CD8-positive, alpha-beta memory T cell (primary cell): ENCODE results near the gene FBN1. TPM values are rescaled to one million over a fixed set of nuclear protein-coding genes. Genes with fewer than 3 reads are reported as not detected.

Experiments used
- CTCF ChIA-PET: fragments of 350-600 bp; sonication (Branson Sonifier 250); formaldehyde crosslinking; loops from one replicate; lab custom pipeline; 2021; ENCODE audit warnings: antibody characterized with exemption; lab: Charles Lee
- POLR2A ChIA-PET: fragments of 350-600 bp; sonication (Branson Sonifier 250); formaldehyde crosslinking; loops from one replicate; lab custom pipeline; 2021; ENCODE audit warnings: antibody characterized with exemption; lab: Charles Lee
- DNase-seq, 5 donors: peaks; one replicate each; pipeline versions ENCODE4 v3.0.0 to v3.0.0-alpha.2; 2020 to 2022; ENCODE audit warnings: mixed read lengths in 1 of 5
- H3K27ac ChIP-seq: one replicate; pipeline ENCODE4 v1.7.0; 2013; ENCODE audit warnings: low read depth, mild to moderate bottlenecking, low read length, moderate library complexity
- H3K27me3 ChIP-seq: 2 replicates; pipeline ENCODE4 v1.7.0; 2013; ENCODE audit warnings: low read length, mild to moderate bottlenecking; ENCODE audit not compliant: insufficient read depth, poor library complexity, severe bottlenecking
- H3K36me3 ChIP-seq: 2 replicates; pipeline ENCODE4 v1.7.0; 2013; ENCODE audit warnings: mild to moderate bottlenecking, low read length, moderate library complexity; ENCODE audit not compliant: insufficient read depth
- H3K4me1 ChIP-seq: 2 replicates; pipeline ENCODE4 v1.7.0; 2013; ENCODE audit warnings: mild to moderate bottlenecking, low read length, moderate library complexity; ENCODE audit not compliant: insufficient read depth
- H3K4me3 ChIP-seq: 2 replicates; pipeline ENCODE4 v1.7.0; 2013; ENCODE audit warnings: mild to moderate bottlenecking, low read length
- H3K9me3 ChIP-seq: 2 replicates; pipeline ENCODE4 v1.7.0; 2013; ENCODE audit warnings: mild to moderate bottlenecking, low read length
- H3K27ac Mint-ChIP-seq, 8 donors: one replicate each; pipeline ENCODE4 v1.8.0; 2020 to 2021; ENCODE audit warnings: mixed read lengths in 8 of 8, mild to moderate bottlenecking in 6 of 8, inconsistent platforms in 3 of 8, moderate library complexity in 3 of 8
- H3K27me3 Mint-ChIP-seq, 2 donors: one replicate each; pipeline ENCODE4 v1.8.0; 2020 to 2021; ENCODE audit warnings: mixed read lengths in 2 of 2, mild to moderate bottlenecking in 1 of 2, moderate library complexity in 1 of 2
- H3K36me3 Mint-ChIP-seq, 3 donors: one replicate each; pipeline ENCODE4 v1.8.0; 2020 to 2021; ENCODE audit warnings: mixed read lengths in 3 of 3, inconsistent platforms in 1 of 3, mild to moderate bottlenecking in 1 of 3
- H3K4me1 Mint-ChIP-seq, 3 donors: one replicate each; pipeline ENCODE4 v1.8.0; 2020 to 2021; ENCODE audit warnings: mixed read lengths in 3 of 3, inconsistent platforms in 1 of 3, mild to moderate bottlenecking in 1 of 3
- H3K4me3 Mint-ChIP-seq, 7 donors: one replicate each; pipeline ENCODE4 v1.8.0; 2020 to 2021; ENCODE audit warnings: mixed read lengths in 7 of 7, mild to moderate bottlenecking in 6 of 7, moderate library complexity in 4 of 7, inconsistent platforms in 2 of 7
- H3K9me3 Mint-ChIP-seq, 5 donors: one replicate each; pipeline ENCODE4 v1.8.0; 2020 to 2022; ENCODE audit warnings: mixed read lengths in 5 of 5, mild to moderate bottlenecking in 3 of 5, moderate library complexity in 2 of 5, inconsistent platforms in 1 of 5
- polyA plus RNA-seq: library from polyadenylated mRNA; unstranded; fragments of 300-500 nt; fragmentation: Illumina TruSeq; gene quantifications from one replicate; pipeline ENCODE4 v1.2.3, GENCODE V29; 2021
- total RNA-seq, 2 experiments: library from RNA; stranded (reverse); gene quantifications; one replicate each; pipeline ENCODE4 v1.2.3, GENCODE V29; 2021

FBN1 gene
- total and polyA plus RNA-seq, 3 experiments from 2014 or later, result 0.13 to 0.46 (median 0.21) TPM

GRCh38 chr15:48481802-48482201 lies 163.7 kb downstream of the FBN1 start:
- Histone ChIP-seq H3K4me1 (no peaks in the 10 kb centered on the region), H3K36me3 (no peaks in the 10 kb centered on the region), H3K4me3 (no peak overlapping the region), H3K9me3 (no peaks in the 10 kb centered on the region), H3K27me3 (no peaks in the 10 kb centered on the region), H3K27ac (no peak overlapping the region)
- H3K27me3 Mint-ChIP-seq, result peaks cover 1 to 8% of the 10 kb centered on the region in 2 donors
- H3K4me1 Mint-ChIP-seq, result no peaks in the 10 kb centered on the region
- H3K9me3 Mint-ChIP-seq, result no peaks in the 10 kb centered on the region
- H3K27ac Mint-ChIP-seq, result no peak overlapping the region
- CTCF ChIA-PET, result no interaction called here
- no peaks in the 10 kb centered on the region for H3K36me3 Mint-ChIP-seq
- DNase-seq, result no peak
- no peak overlapping the region for H3K4me3 Mint-ChIP-seq
- POLR2A ChIA-PET, result no interaction called here

DNA sequence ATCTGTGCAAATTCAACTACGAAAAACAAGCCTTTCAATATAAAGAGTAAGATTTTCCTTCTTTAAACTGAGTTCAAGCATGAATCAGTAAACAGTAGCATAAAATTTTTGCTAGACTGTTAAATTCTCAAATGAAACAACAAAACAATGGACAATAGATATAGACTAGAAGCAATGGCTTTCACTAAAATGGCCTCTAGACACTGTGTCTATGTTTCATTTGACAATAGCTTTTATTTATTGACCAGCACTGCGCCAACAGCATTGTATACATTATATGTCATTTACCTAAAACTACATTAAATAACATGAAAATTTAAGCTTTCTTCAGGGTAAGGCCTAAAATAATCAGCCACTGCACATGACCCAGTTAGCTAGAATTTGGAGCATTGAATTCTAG lies 165.8 kb downstream of the FBN1 start:
- Histone ChIP-seq H3K27me3 (no peaks in the 10 kb centered on the region), H3K4me1 (no peaks in the 10 kb centered on the region), H3K36me3 (no peaks in the 10 kb centered on the region), H3K9me3 (no peaks in the 10 kb centered on the region), H3K4me3 (no peak overlapping the region), H3K27ac (no peak overlapping the region)
- Mint-ChIP-seq H3K9me3 (no peaks in the 10 kb centered on the region), H3K27me3 (peaks cover 1 to 8% of the 10 kb centered on the region in 2 donors), H3K4me3 (no peak overlapping the region), H3K27ac (no peak overlapping the region), H3K36me3 (no peaks in the 10 kb centered on the region), H3K4me1 (no peaks in the 10 kb centered on the region)
- no peak for DNase-seq
- ChIA-PET CTCF (interaction anchor here (1.4 kb wide), 1 partner anchor 21 kb away, joined by 4 read pairs; no protein-coding TSS in a partner anchor), POLR2A (no interaction called here)

- Histone ChIP-seq H3K27me3 (no peaks in the 10 kb centered on the region), H3K9me3 (no peaks in the 10 kb centered on the region), H3K27ac (no peak overlapping the region), H3K36me3 (no peaks in the 10 kb centered on the region), H3K4me3 (no peak overlapping the region), H3K4me1 (no peaks in the 10 kb centered on the region)
- DNase-seq, result no peak
- Mint-ChIP-seq H3K27ac (no peak overlapping the region), H3K9me3 (no peaks in the 10 kb centered on the region), H3K4me3 (no peak overlapping the region), H3K36me3 (no peaks in the 10 kb centered on the region), H3K4me1 (no peaks in the 10 kb centered on the region), H3K27me3 (peaks cover 1 to 8% of the 10 kb centered on the region in 2 donors)
- ChIA-PET CTCF (no interaction called here), POLR2A (no interaction called here)
Measured at GRCh38 chr15:48478581-48478980, 166.9 kb downstream of the FBN1 start.

DNA sequence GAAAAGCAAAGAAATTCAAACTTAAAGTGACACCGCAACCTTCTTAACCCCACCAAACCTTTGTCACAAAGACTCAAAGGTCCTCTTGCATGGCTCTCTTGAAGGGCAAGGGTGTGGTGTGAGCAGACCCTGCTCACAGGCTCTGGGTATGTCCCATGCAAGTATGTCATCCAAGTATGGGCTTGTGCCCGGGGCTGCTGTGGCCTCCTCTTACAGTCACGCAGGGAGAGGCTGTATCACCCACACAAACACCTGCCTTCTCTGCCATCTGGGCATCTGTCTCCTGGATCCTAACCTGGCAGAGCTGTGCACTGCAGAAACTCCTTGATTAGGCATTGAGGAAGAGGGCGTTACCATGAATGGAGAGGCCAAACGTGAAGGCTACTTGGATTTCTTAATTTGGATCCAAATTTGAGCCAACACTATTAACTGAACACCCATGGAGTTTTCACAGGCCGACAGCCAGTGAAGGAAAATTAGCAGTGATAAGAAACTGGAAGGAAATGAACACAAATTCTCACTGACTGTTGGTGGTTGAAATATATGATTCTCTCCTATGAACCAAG lies 167.6 kb downstream of the FBN1 start:
- Mint-ChIP-seq H3K27ac (no peak overlapping the region), H3K36me3 (no peaks in the 10 kb centered on the region), H3K4me1 (no peaks in the 10 kb centered on the region), H3K9me3 (no peaks in the 10 kb centered on the region), H3K27me3 (peaks cover 1 to 8% of the 10 kb centered on the region in 2 donors), H3K4me3 (no peak overlapping the region)
- Histone ChIP-seq H3K4me1 (no peaks in the 10 kb centered on the region), H3K4me3 (no peak overlapping the region), H3K9me3 (no peaks in the 10 kb centered on the region), H3K27me3 (no peaks in the 10 kb centered on the region), H3K36me3 (no peaks in the 10 kb centered on the region), H3K27ac (no peak overlapping the region)
- DNase-seq, result no peak
- CTCF ChIA-PET, result no interaction called here
- POLR2A ChIA-PET, result no interaction called here

- no peak overlapping the region for H3K27ac Mint-ChIP-seq
- H3K4me1 Mint-ChIP-seq, result no peaks in the 10 kb centered on the region
- Histone ChIP-seq H3K27ac (no peak overlapping the region), H3K27me3 (no peaks in the 10 kb centered on the region), H3K4me3 (no peak overlapping the region), H3K36me3 (no peaks in the 10 kb centered on the region), H3K9me3 (no peaks in the 10 kb centered on the region), H3K4me1 (no peaks in the 10 kb centered on the region)
- H3K36me3 Mint-ChIP-seq, result no peaks in the 10 kb centered on the region
- DNase-seq, result no peak
- H3K9me3 Mint-ChIP-seq, result no peaks in the 10 kb centered on the region
- no peak overlapping the region for H3K4me3 Mint-ChIP-seq
- ChIA-PET POLR2A (interaction anchor here (0.6 kb wide), 1 partner anchor 1635 kb away, joined by 4 read pairs; no protein-coding TSS in a partner anchor), CTCF (no interaction called here)
- H3K27me3 Mint-ChIP-seq, result peaks cover 0 to 8% of the 10 kb centered on the region in 2 donors
Measured at GRCh38 chr15:48475600-48476395, 169.7 kb downstream of the FBN1 start.

DNA sequence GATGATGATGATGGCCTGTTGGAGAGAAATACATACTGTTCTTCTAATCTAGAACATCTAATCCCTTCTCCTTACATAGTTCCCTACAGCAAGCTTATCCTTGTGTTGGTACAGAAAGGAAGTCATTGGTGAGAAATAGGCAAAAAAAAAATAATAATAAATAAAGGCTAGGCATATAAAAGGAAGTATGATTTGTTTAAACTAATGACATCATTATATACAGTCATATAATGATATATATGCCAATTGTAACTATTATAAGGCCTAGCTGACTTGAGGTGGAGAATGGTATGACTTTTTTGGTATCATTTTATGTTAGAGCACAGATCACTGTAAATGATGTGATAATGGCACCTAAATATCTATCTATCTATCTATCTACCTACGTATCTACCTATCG lies 171.8 kb downstream of the FBN1 start:
- no peak overlapping the region for H3K4me3 Mint-ChIP-seq
- H3K9me3 Mint-ChIP-seq, result no peaks in the 10 kb centered on the region
- ChIA-PET CTCF (no interaction called here), POLR2A (no interaction called here)
- H3K27ac Mint-ChIP-seq, result no peak overlapping the region
- peaks cover 0 to 8% of the 10 kb centered on the region in 2 donors for H3K27me3 Mint-ChIP-seq
- H3K36me3 Mint-ChIP-seq, result no peaks in the 10 kb centered on the region
- no peak for DNase-seq
- no peak overlapping the region for H3K4me3 ChIP-seq
- H3K4me1 Mint-ChIP-seq, result no peaks in the 10 kb centered on the region
- H3K9me3 ChIP-seq, result no peaks in the 10 kb centered on the region
- H3K4me1 ChIP-seq, result no peaks in the 10 kb centered on the region
- no peak overlapping the region for H3K27ac ChIP-seq
- H3K27me3 ChIP-seq, result no peaks in the 10 kb centered on the region
- no peaks in the 10 kb centered on the region for H3K36me3 ChIP-seq

GRCh38 chr15:48472756-48473155 lies 172.8 kb downstream of the FBN1 start:
- CTCF ChIA-PET, result no interaction called here
- H3K4me3 Mint-ChIP-seq, result no peak overlapping the region
- H3K4me1 ChIP-seq, result no peaks in the 10 kb centered on the region

DNA sequence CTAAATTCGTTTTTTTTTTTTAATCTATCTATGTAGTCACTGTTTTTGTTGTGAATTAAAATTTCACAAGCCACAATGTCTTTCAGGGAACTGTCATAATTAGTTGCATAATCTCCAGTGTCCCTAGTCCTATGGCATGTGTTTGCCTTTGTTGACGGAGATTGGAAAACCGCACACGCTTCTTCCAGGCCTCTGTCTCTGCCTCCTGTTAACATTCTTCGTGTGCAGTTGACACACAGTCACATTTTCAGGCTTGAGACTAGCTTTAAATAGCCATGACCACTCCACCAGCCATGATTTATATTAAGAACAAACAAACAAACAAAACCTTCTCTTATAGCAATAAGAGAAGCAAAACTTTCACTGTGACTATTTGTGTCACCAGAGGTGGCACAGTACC lies 174.4 kb downstream of the FBN1 start:
- CTCF ChIA-PET, result no interaction called here

More at GRCh38 chr15:48472756-48473155, 172.8 kb downstream of the FBN1 start:
- POLR2A ChIA-PET, result no interaction called here
- no peak for DNase-seq
- Histone ChIP-seq H3K27ac (no peak overlapping the region), H3K36me3 (no peaks in the 10 kb centered on the region), H3K27me3 (no peaks in the 10 kb centered on the region), H3K9me3 (no peaks in the 10 kb centered on the region), H3K4me3 (no peak overlapping the region)
- Mint-ChIP-seq H3K36me3 (no peaks in the 10 kb centered on the region), H3K4me1 (no peaks in the 10 kb centered on the region), H3K9me3 (no peaks in the 10 kb centered on the region), H3K27ac (no peak overlapping the region), H3K27me3 (peaks cover 1 to 5% of the 10 kb centered on the region in 2 donors)

More for the DNA sequence above, 174.4 kb downstream of the FBN1 start:
- Mint-ChIP-seq H3K27ac (no peak overlapping the region), H3K9me3 (no peaks in the 10 kb centered on the region), H3K36me3 (no peaks in the 10 kb centered on the region), H3K4me1 (no peaks in the 10 kb centered on the region), H3K4me3 (no peak overlapping the region), H3K27me3 (peaks cover 0 to 2% of the 10 kb centered on the region in 2 donors)
- Histone ChIP-seq H3K4me1 (no peaks in the 10 kb centered on the region), H3K4me3 (no peak overlapping the region), H3K9me3 (no peaks in the 10 kb centered on the region), H3K27ac (no peak overlapping the region), H3K36me3 (no peaks in the 10 kb centered on the region), H3K27me3 (no peaks in the 10 kb centered on the region)
- DNase-seq, result no peak
- POLR2A ChIA-PET, result no interaction called here
